ENCODE data around the gene SRRD. TPM values are rescaled to one million over a fixed set of nuclear protein-coding genes. Genes with fewer than 3 reads are reported as not detected.
"Not testable (repeated sequence)": the region's sequence is repeated elsewhere in the genome, so short reads cannot be mapped to it uniquely, and the experiment has no call there.

SRRD gene
- total RNA-seq, 4 donors from 2014 or later = 11.4 to 27.3 (median 13.6) TPM

DNA sequence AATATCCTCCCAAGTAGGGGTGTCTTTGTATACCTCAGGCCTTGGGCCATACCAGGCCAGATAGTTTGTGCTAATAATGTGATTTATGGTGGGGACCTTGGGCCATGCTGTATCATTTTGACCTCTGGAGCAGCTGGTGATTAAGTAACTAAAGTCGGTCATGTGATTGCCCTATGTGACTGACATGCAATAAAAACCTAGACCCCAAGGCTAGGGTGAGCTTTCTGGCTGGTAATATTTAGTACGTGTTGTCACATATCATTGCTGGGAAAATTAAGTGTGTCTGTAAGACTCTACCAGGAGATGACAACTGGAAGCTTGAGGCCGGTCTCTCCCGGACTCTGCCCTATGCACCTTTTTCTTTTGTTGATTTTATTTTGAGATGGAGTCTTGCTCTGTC lies 41.2 kb downstream of the SRRD start:
- H3K9me3 ChIP-seq = no peaks in the 10 kb centered on the region

DNA sequence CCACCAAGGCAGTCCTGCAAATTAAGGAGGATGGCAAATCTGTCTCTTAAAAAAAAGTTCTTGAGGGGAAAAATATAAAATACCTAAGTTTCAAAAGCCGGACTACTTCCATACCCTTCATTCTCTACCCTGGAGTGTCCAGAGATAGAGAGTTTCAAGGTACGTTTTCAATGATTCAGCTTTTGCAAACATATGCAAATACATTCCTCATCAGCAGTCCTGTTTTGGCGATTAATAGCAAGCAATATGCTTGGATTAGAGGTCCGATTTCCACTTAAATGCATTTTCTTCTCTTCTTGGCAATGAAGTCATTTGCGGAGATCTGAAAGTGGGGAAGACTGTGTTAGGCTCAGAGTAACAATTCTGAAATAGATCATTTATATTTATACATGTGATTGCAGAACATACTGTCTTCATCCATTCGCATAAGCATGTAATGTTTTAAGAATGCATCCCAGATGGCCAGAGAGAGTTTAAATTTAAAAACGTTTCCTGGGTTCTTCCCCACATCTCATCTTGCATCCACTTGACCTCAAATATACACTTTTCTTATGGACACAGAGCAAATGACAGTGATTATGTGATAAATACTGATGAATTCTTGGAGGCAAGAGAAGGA lies 42.4 kb downstream of the SRRD start:
- Histone ChIP-seq H3K27ac (no peak overlapping the region), H3K9me3 (no peaks in the 10 kb centered on the region), H3K27me3 (no peaks in the 10 kb centered on the region), H3K4me3 (no peak overlapping the region), H3K4me1 (peaks cover 0 to 12% (median 5%) of the 10 kb centered on the region in 3 donors), H3K36me3 (peaks cover 0 to 70% (median 9%) of the 10 kb centered on the region in 3 donors)
- DNase-seq = no peak
- WGBS, 2 donors = 77 to 81% methylated on average over 7 of the region's 7 CpGs
- intact Hi-C loops (cut with DNase I) = no loop called here
- no peak for TF ChIP-seq POLR2A (IDR thresholded peaks at IDR 0.05)
- no peak for TF ChIP-seq CTCF (IDR thresholded peaks at IDR 0.05)

More for the DNA sequence above, 41.2 kb downstream of the SRRD start:
- DNase-seq = no peak
- Histone ChIP-seq H3K36me3 (peaks cover 0 to 62% (median 9%) of the 10 kb centered on the region in 3 donors), H3K4me1 (peaks cover 0 to 10% (median 4%) of the 10 kb centered on the region in 3 donors), H3K27ac (no peak overlapping the region), H3K4me3 (no peak overlapping the region), H3K27me3 (no peaks in the 10 kb centered on the region)
- no peak for TF ChIP-seq CTCF (IDR thresholded peaks at IDR 0.05)
- intact Hi-C loops (cut with DNase I) = no loop called here
- WGBS, 2 donors = 90 to 94% methylated on average over 4 of the region's 4 CpGs

- no peaks in the 10 kb centered on the region for H3K27me3 ChIP-seq
- TF ChIP-seq CTCF (IDR thresholded peaks at IDR 0.05) (no peak), POLR2A (IDR thresholded peaks at IDR 0.05) (no peak)
- H3K4me1 ChIP-seq = peaks cover 0 to 12% (median 5%) of the 10 kb centered on the region in 3 donors
- no peak overlapping the region for H3K4me3 ChIP-seq
- no peak overlapping the region for H3K27ac ChIP-seq
- H3K9me3 ChIP-seq = no peaks in the 10 kb centered on the region
- DNase-seq = no peak
- peaks cover 3 to 81% (median 9%) of the 10 kb centered on the region in 3 donors for H3K36me3 ChIP-seq
- intact Hi-C loops (cut with DNase I) = no loop called here
- WGBS, 2 donors = 56 to 100% methylated on average over 2 to 3 of the region's 3 CpGs
Observed at GRCh38 chr22:26527167-26527566, 43.5 kb downstream of the SRRD start.

DNA sequence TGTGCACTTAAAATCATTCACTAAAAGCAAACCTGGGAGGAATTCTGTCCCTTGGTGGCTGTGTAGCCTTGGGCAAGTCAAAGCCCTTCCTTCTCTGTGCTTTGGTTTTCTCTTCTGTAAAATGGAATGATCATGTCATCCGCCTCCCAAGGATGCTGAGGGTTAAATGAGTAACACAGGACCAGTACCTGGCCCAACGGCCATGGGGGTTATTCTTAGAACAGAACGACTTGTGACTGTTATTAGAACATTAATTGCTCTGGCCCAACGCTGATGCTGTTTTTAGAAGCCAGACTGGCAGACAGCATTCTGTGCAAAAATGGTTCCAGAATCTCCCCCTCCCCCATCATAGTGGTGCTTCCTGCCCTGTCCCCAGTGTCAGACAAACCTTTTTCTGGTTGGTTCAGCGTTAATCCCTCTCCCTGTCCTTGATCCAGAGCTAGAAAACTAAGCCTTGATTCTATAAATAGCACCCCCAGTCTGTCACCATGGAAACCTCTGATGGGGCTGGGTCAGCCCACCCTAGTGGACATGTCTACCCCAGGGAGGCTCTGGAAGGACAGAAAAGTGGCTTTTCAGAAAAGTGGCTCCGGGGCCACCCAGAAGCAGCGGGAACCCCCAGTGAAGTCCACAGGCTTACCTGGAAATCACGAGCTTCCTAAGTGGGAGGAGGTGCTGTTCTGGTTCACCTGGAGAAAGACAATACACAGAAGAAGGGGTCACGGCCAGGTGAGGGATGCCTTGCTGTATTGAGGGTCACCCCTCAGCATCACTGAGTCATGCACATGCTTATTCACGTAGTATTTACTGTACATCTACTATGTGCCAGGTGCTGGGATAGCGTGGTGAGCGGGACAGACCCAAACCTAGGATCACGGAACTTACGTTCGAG lies 44.1 kb downstream of the SRRD start:
- TF ChIP-seq CTCF (IDR thresholded peaks at IDR 0.05) (no peak), POLR2A (IDR thresholded peaks at IDR 0.05) (no peak)
- Histone ChIP-seq H3K36me3 (peaks cover 8 to 84% (median 9%) of the 10 kb centered on the region in 3 donors), H3K27me3 (no peaks in the 10 kb centered on the region), H3K4me1 (peaks cover 0 to 13% (median 5%) of the 10 kb centered on the region in 3 donors), H3K4me3 (no peak overlapping the region), H3K9me3 (no peaks in the 10 kb centered on the region), H3K27ac (no peak overlapping the region)
- intact Hi-C loops (cut with DNase I) = no loop called here
- 73 to 82% methylated on average over 13 to 15 of the region's 15 CpGs for WGBS, 2 donors
- no peak for DNase-seq

DNA sequence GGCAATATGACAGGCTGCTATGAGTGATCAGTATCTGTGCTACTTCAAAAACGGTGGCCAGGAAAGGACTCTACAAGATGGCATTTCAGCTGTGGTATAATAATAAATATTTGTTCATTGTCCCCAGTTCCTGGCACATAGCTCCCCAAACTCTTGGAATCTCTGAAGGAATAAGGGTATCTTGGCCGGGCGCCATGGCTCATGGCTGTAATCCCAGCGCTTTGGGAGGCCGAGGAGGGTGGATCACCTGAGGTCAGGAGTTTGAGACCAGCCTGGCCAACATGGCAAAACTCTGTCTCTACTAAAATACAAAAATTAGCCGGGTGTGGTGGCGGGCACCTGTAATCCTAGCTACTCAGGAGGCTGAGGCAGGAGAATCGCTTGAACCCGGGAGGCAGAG lies 44.8 kb downstream of the SRRD start:
- H3K27me3 ChIP-seq; intact Hi-C loops (cut with DNase I); H3K9me3 ChIP-seq; H3K27ac ChIP-seq; DNase-seq; H3K4me3 ChIP-seq: not testable (repeated sequence)
- peaks cover 8 to 83% (median 9%) of the 10 kb centered on the region in 3 donors for H3K36me3 ChIP-seq
- peaks cover 0 to 20% (median 5%) of the 10 kb centered on the region in 3 donors for H3K4me1 ChIP-seq
- 86 to 90% methylated on average over 7 to 9 of the region's 9 CpGs for WGBS, 2 donors

All from esophagus squamous epithelium (tissue), 5 donors.